Mammary epithelial cell (primary cell): Measurements from ENCODE around the gene MEGF10.

Source experiments
- CTCF ChIP-seq, 2 donors: IDR thresholded peaks in 1 of 2; conservative IDR thresholded peaks in 1 of 2; 2 replicates each; pipeline ENCODE4 v1.5.1; 2011 to 2012; ENCODE audit warnings: inconsistent platforms in 2 of 2, low read length in 2 of 2, mild to moderate bottlenecking in 2 of 2, control low read depth in 1 of 2, low read depth in 1 of 2; ENCODE audit not compliant: insufficient read depth in 1 of 2; ENCODE audit errors: extremely low read depth in 1 of 2
- EZH2 ChIP-seq: IDR thresholded peaks from 2 replicates; pipeline ENCODE4 v1.6.1; 2012; ENCODE audit warnings: low read length, inconsistent platforms, borderline replicate concordance

DNA sequence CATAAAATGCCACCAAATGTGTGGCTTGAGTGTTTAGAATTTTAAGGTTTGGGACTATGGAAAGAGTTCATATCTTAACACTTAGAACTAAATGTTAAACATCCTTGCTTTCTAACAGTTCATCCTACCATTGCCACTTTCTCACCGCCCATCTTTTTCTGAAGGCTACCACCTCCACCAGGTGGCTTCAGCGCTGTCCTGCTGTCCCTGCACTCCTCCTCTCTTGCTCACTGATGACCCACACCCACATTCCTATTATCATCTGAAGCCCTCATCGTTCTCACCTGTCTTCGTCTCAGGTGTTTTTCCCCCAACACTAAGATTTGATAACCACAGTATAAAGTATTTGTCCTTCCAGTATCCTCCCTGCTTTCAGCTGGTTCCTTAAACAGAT is 7.4 kb downstream of the MEGF10 start:
- TF ChIP-seq CTCF (conservative IDR thresholded peaks at IDR 0.05 in 1 of 2, IDR thresholded peaks at IDR 0.05 in 1 of 2; ENCODE audit: extremely low read depth in 1 of 2, insufficient read depth in 1 of 2, low read depth in 1 of 2, low read length in 2 of 2): no peak
- no peak for TF ChIP-seq EZH2
